MCF 10A (cell line): ENCODE results near the gene TSR1. TPM values are rescaled to one million over a fixed set of nuclear protein-coding genes. Genes with fewer than 3 reads are reported as not detected.

Source experiments
- BruUV-seq: library from RNA; stranded (reverse); fragments of 400-500 nt; replicated peaks from 2 replicates; lab custom pipeline; 2021; lab: Mats Ljungman, UMichigan
- CTCF ChIA-PET: fragments of 300-600 bp; sonication (Branson Sonifier 250); formaldehyde crosslinking; extraction: SDS; loops from one replicate; lab custom pipeline; 2021; ENCODE audit warnings: antibody characterized with exemption, inconsistent platforms; lab: Yijun Ruan, JAX
- POLR2A ChIA-PET: fragments of 300-600, 350-650 bp; sonication (Branson Sonifier 250); formaldehyde crosslinking; extraction: SDS; loops from one replicate; lab custom pipeline; 2020; ENCODE audit warnings: antibody characterized with exemption, inconsistent platforms; lab: Yijun Ruan, JAX
- DNase-seq: peaks from one replicate; pipeline ENCODE4 v3.0.0-alpha.2; 2018; ENCODE audit not compliant: unreplicated experiment
- H3K27ac Mint-ChIP-seq: one replicate; pipeline ENCODE4 v1.8.0; 2022; ENCODE audit warnings: mild to moderate bottlenecking, low read depth, mixed read lengths; ENCODE audit not compliant: unreplicated experiment
- H3K27me3 Mint-ChIP-seq: one replicate; pipeline ENCODE4 v1.8.0; 2022; ENCODE audit warnings: mixed read lengths; ENCODE audit not compliant: insufficient read depth, unreplicated experiment
- H3K36me3 Mint-ChIP-seq: one replicate; pipeline ENCODE4 v1.8.0; 2022; ENCODE audit warnings: mild to moderate bottlenecking, moderate library complexity, mixed read lengths; ENCODE audit not compliant: insufficient read depth, unreplicated experiment
- H3K4me1 Mint-ChIP-seq: one replicate; pipeline ENCODE4 v1.8.0; 2022; ENCODE audit warnings: mixed read lengths; ENCODE audit not compliant: insufficient read depth, unreplicated experiment
- H3K4me3 Mint-ChIP-seq: one replicate; pipeline ENCODE4 v1.8.0; 2022; ENCODE audit warnings: mild to moderate bottlenecking, moderate library complexity, mixed read lengths; ENCODE audit not compliant: unreplicated experiment
- H3K9me3 Mint-ChIP-seq: one replicate; pipeline ENCODE4 v1.8.0; 2022; ENCODE audit warnings: mixed read lengths; ENCODE audit not compliant: unreplicated experiment
- CTCF ChIP-seq: fragments of 200-600 bp; IDR thresholded peaks from one replicate; pipeline ENCODE4 v1.8.0; 2022; ENCODE audit warnings: antibody characterized with exemption, mild to moderate bottlenecking; ENCODE audit not compliant: unreplicated experiment
- intact Hi-C: fragments of 100-400 bp; cut with micrococcal nuclease; formaldehyde crosslinking; loops from 2 replicates; pipeline ENCODE4 v1.14.1; 2022
- total RNA-seq: library from RNA; stranded (reverse); gene quantifications from 2 replicates; pipeline ENCODE4 v1.2.3, GENCODE V29; 2022

TSR1 gene
- total RNA-seq, 1 experiment from 2014 or later = 61.5 TPM

- BruUV-seq = no TSS peak
- POLR2A ChIA-PET = no interaction called here
- Mint-ChIP-seq H3K4me1 (peaks cover 6% of the 10 kb centered on the region), H3K9me3 (no peaks in the 10 kb centered on the region), H3K4me3 (no peak overlapping the region), H3K27ac (no peak overlapping the region), H3K27me3 (no peaks in the 10 kb centered on the region), H3K36me3 (peaks cover 42% of the 10 kb centered on the region)
- no peak for TF ChIP-seq CTCF
- CTCF ChIA-PET = interaction anchor here (0.8 kb wide), 1 partner anchor 40 kb away, joined by 5 read pairs; no protein-coding TSS in a partner anchor
- DNase-seq = no peak
- intact Hi-C loops = no loop called here
Measured at GRCh38 chr17:2375406-2375805, 39.1 kb upstream of the TSR1 start.

- POLR2A ChIA-PET = no interaction called here
- no peak for TF ChIP-seq CTCF
- intact Hi-C loops = no loop called here
- H3K36me3 Mint-ChIP-seq = peaks cover 39% of the 10 kb centered on the region
- DNase-seq = no peak
- peaks cover 6% of the 10 kb centered on the region for H3K4me1 Mint-ChIP-seq
- H3K27me3 Mint-ChIP-seq = no peaks in the 10 kb centered on the region
- no peaks in the 10 kb centered on the region for H3K9me3 Mint-ChIP-seq
- no peak overlapping the region for H3K27ac Mint-ChIP-seq
- no TSS peak for BruUV-seq
- no peak overlapping the region for H3K4me3 Mint-ChIP-seq
- CTCF ChIA-PET = interaction anchor here (0.7 to 1.3 kb wide), 3 partner anchors 8 to 304 kb away, joined by 3 to 5 read pairs (median 4); no protein-coding TSS in a partner anchor
Measured at GRCh38 chr17:2374549-2375285, 38.5 kb upstream of the TSR1 start.

- H3K9me3 Mint-ChIP-seq = no peaks in the 10 kb centered on the region
- intact Hi-C loops = no loop called here
- H3K27ac Mint-ChIP-seq = no peak overlapping the region
- ChIA-PET CTCF (interaction anchor here (1.2 to 1.3 kb wide), 2 partner anchors 9 kb away, joined by 3 to 4 read pairs; no protein-coding TSS in a partner anchor), POLR2A (interaction anchor here (0.9 to 1.2 kb wide), 2 partner anchors 14 to 37 kb away, joined by 3 read pairs; partner anchors contain the start of gene TSR1)
- no peak for DNase-seq
- H3K4me3 Mint-ChIP-seq = no peak overlapping the region
- peaks cover 6% of the 10 kb centered on the region for H3K4me1 Mint-ChIP-seq
- no peaks in the 10 kb centered on the region for H3K27me3 Mint-ChIP-seq
- BruUV-seq = no TSS peak
- H3K36me3 Mint-ChIP-seq = peaks cover 31% of the 10 kb centered on the region
- no peak for TF ChIP-seq CTCF
Measured at GRCh38 chr17:2373179-2373578, 36.9 kb upstream of the TSR1 start.

- Mint-ChIP-seq H3K27ac (no peak overlapping the region), H3K4me3 (no peak overlapping the region), H3K4me1 (peaks cover 6% of the 10 kb centered on the region), H3K27me3 (no peaks in the 10 kb centered on the region), H3K9me3 (no peaks in the 10 kb centered on the region), H3K36me3 (peaks cover 28% of the 10 kb centered on the region)
- BruUV-seq = no TSS peak
- ChIA-PET CTCF (interaction anchor here (1.2 kb wide), 1 partner anchor 10 kb away, joined by 4 read pairs; no protein-coding TSS in a partner anchor), POLR2A (interaction anchor here (0.9 to 1.2 kb wide), 2 partner anchors 13 to 37 kb away, joined by 3 read pairs; partner anchors contain the start of gene TSR1)
- DNase-seq = no peak
- intact Hi-C loops = no loop called here
- TF ChIP-seq CTCF = no peak
Measured at GRCh38 chr17:2372681-2373080, 36.4 kb upstream of the TSR1 start.
